Measurements from ENCODE around the gene ITPK1.

Gene ITPK1

DNA sequence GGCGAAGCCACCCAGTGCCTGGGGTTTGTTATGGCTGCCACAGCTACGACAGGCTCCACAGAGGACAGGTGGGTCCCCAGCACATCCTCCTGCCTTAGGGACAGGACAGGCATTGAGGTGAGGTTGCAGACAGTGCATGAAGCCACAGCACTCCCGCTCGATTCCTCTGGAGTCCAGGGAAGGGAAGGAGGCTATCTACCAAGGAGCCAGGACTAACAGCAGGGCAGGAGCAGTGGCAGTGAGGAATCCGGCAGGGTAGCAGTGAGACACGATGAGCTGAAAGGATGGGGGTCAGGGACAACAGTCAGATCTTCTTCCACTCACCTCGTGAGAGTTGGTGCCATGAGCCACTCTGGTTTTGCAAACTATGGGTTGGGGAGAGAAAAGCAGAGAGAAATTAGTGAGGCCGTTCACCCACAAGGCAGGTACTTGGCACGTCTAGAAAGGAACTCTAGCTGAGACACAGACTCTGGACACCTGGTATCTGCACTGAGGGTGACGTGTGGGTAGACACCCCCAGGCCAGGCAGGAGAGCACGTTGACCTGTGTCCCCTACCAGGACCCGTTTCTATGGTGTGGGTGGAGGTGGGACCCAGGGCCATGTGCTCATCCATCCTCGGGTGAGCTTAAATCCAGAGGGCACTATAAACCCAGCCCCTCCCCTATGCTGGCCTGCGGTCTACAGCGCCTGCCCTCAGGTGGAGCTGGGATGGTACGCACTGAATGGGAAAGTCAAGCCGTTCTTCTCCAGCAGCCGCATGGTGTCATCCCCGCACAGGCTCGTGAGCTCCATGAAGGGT lies 153.5 kb downstream of the ITPK1 start:
- DNase-seq, result no peak

DNA sequence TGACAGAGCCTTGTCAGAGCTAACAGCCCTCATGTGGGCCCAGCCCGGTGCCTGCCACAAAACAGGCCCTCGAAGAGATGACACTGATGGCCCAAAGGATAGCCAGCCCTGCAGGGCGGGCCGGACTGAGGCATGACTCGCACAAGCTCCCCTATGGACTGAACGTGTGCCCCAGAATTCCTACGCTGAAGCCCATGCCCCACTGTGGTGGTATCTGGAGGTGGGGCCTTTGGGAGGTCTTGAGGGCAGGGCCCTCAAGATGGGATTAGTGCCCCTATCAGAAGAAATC lies 154.2 kb downstream of the ITPK1 start:
- DNase-seq, result no peak

- DNase-seq, result no peak
Measured at GRCh38 chr14:92960706-92961566, 154.8 kb downstream of the ITPK1 start.

- DNase-seq, result no peak
Measured at GRCh38 chr14:92959761-92960680, 155.7 kb downstream of the ITPK1 start.

- no peak for DNase-seq
Measured at GRCh38 chr14:92959189-92959531, 156.6 kb downstream of the ITPK1 start.

GRCh38 chr14:92958373-92959188 lies 157.1 kb downstream of the ITPK1 start:
- no peak for DNase-seq

GRCh38 chr14:92956961-92957360 lies 158.8 kb downstream of the ITPK1 start:
- DNase-seq, result no peak

DNA sequence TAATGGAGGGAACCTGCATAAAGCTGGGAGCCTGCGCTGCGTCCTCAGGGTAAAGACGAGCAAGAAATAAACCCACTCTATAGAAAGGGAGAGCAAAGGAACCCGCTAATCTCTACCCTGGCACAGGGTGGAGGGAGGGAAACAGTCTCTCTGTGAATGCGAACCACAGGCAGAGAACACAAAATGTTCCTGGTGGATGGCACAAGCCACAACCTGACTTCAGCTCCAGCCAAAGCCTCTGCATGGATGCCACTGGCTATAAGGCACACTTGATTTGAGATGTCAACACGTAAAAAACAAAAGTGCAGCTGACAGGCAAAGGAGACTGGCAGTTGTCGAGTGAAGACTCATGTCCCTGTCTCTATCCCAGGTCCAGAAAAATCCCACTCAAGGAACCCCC lies 160.3 kb downstream of the ITPK1 start:
- DNase-seq, result no peak

DNA sequence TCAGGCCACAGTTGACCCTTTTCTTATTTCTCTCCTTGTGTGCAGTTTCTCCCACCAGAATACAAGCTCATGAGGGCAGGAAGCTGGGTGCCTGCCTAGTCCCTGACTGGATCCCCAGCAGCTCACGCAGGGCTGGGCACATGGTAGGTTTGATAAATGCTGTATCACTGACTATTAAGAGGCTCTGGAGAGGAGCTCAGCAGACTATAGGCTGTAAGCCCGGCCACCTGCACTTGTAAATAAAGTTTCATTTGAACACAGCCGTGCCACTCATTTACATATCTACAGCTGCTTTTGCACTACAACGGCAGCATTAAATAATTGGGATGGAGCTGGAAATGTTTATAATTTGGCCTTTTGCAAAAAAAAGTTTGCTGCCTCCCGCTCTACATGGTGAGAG lies 160.8 kb downstream of the ITPK1 start:
- no peak for DNase-seq

DNA sequence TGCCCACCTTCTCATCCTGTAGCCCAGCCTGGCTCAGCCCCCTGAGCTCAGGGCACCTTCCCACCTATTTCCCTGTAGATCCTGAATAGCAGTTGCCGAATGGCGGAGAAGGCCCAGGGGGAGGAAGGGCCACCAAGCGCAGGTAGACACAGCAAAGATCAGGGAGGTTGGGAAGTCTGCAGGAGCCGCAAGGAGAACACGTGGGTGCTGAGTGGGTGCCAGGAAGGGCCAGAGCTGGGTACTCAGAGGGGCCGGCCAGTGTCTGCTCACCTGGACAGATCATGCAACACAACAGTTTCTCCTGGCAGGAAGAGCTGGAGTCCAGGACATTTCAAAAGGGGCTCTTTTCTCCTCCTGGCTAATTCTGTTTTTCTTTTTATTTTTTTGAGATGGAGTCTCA lies 162.2 kb downstream of the ITPK1 start:
- DNase-seq, result no peak

- DNase-seq, result no peak
Measured at GRCh38 chr14:92952481-92953298, 163.0 kb downstream of the ITPK1 start.

DNA sequence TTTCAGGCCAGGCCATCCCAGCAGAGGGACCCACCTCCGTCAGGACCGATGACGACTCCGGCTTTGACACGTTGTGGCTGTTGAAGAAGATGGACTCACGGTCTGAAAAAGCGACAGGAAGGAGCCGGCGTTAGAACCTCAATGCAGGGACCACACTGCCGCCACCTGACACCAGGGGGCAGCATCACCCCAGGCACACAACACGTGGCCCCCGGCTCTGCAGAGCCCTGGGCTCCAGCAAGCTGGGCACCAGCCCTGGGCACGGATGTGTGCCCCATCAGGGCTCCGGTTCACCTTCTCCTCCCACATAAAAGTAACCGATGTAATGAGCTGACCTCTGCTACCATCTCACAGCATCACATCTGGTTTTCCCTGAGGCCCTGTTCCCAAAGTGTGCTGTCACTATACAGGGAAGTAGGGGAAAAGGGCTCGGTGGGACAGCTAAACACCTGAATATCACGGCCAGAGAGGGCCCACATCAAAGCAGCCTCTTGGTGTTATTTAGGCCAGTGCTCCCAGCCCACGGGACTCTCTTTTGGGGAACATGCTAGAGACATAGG lies 163.7 kb downstream of the ITPK1 start:
- DNase-seq, result no peak

- DNase-seq, result no peak
Measured at GRCh38 chr14:92951261-92951660, 164.5 kb downstream of the ITPK1 start.

GRCh38 chr14:92950773-92951172 lies 165.0 kb downstream of the ITPK1 start:
- no peak for DNase-seq

- DNase-seq, result no peak
Measured at GRCh38 chr14:92950193-92950540, 165.6 kb downstream of the ITPK1 start.

DNA sequence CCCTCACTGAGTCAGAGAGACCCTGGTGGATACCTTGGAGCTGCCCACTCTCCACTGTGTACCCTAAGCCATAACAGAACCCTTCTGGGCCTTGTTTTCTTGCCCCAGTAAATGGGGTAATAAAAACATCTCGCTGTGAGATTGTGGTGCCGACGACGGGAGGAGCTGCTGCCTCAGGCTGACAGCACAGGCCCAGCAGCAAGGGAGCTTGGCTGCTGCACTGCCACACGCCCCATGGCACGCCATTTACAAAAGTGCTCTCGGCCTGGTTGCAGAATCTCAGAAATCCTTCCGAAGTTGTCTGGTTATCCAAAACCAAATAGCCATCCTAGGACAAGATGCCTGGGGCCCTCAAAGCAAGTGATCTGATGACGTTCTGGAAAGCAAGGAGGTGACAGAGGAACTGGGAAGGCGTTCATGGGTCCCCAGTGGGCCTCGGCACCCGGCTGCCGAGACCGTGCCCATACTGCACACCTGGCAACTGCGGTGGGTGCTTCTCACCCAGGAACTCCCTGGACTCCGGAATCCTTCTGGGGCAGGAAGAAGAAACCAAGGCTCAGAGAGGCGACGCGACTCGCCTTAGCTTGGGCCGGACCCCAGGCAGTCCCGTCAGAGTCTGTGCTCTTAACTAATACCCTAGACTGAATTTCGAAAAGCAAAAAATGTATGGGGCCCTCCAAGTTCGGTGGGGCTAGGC lies 166.1 kb downstream of the ITPK1 start:
- DNase-seq, result no peak

DNA sequence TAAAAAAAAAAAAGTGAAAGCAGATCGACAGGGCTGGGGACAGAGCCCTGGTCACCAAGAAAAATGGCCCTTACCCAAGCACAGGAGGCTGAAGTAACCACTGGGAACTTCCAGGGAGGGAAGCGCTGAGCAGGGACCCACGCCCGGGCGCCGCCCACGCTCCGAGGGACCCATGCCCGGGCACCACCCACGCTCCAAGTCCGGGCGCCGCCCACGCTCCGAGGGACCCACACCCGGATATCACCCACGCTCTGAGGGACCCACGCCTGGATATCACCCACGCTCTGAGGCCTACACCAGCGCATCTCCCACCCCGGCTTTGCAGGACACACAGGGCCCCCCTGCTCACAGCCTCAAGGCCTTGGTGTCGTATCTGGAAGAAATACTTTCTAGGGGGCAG lies 167.1 kb downstream of the ITPK1 start:
- no peak for DNase-seq

DNA sequence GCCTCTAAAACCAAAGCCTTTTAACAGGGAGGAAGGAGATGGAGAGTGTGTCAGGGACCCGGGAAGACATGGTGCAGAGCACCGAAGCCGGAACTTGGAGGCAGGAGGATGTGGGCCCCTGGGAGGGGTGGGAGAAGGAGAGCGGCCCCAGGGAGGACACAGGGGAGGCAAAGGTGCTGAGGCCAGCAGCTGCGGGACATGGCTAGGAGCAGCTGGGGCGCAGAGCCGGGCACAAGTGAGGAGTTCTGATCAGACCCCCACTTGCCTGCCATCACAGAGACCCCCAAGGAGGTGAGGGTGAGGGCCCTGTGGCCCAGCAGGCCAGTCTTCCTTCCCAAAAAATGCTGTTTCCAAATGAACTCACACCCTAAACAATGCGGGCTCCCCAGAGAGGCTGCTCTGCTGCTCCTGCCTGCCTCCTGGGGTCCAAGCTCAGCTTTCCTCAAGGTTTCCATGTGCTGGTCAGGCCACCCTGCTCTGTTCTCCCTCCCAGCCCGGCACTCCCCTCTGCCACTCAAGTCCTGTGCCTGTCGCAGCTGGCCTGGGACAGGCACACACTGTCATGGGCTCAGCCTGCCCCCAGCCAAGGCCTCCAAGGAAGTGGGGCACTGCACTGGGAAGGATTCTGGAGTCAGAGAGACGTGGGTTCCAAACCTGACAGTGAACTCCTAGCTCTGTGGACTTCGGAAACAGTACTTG lies 168.7 kb downstream of the ITPK1 start:
- DNase-seq, result no peak

DNA sequence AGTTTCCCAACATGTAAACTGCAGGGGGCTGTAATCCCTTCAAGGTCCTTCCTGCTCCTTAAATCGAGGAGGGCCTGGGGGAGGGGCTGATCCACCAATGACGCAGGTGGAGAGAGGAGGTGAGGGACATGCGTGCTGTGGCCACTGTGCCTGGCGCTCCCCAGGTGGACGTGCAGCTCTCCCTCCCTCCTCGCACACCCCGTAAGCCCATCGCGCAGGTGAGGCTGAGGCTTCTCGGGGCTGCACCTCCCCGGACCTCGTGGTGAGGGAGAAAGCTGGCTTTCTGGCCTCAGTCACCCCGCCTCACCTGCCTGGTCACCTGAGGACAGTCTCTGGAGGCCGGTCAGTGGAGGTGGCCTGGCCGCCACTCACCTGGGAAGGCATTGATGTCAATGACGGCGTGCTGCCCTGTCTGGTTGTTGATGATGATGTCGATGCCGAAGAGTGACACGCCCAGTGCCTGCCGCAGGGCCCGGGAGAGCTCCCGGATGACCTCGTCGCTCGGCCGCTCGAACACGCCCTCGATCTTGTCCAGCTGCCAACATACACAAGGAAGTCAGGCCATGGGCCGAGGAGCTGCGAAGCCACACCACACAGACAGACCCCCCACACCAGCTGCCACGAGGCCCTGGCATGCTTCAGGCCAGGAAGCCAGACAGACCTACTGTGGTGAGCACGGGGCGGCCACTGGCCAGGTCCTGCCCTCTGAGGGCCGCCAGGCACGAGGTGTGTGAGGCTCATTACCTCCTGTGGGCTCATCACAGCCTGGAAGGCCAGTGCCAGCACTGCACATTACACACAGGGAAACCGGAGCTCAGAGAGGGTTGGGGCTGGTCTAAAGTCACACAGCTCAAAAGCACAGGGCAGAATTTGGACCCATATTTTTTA lies 169.5 kb downstream of the ITPK1 start:
- DNase-seq, result no peak

Data from SIG-M5 (cell line).